Measurements from ENCODE around the gene TEAD1.

The TEAD1 gene

GRCh38 chr11:12964650-12965049, 290.4 kb downstream of the TEAD1 start:
- DNase-seq = no peak

GRCh38 chr11:12966002-12966401, 291.8 kb downstream of the TEAD1 start:
- DNase-seq = no peak

GRCh38 chr11:12968101-12968500, 293.9 kb downstream of the TEAD1 start:
- DNase-seq = no peak

GRCh38 chr11:12968826-12969225, 294.6 kb downstream of the TEAD1 start:
- DNase-seq = no peak

- no peak for DNase-seq
These were observed 297.7 kb downstream of the TEAD1 start for GRCh38 chr11:12971955-12972354.

GRCh38 chr11:12973528-12974181, 299.4 kb downstream of the TEAD1 start:
- no peak for DNase-seq

- DNase-seq = no peak
These were observed 301.0 kb downstream of the TEAD1 start for GRCh38 chr11:12975195-12975594.

GRCh38 chr11:12979928-12980689, 305.9 kb downstream of the TEAD1 start:
- no peak for DNase-seq

- no peak for DNase-seq
These were observed 307.7 kb downstream of the TEAD1 start for GRCh38 chr11:12981676-12982522.

- no peak for DNase-seq
These were observed 309.1 kb downstream of the TEAD1 start for GRCh38 chr11:12983336-12983735.

- DNase-seq = no peak
These were observed 312.1 kb downstream of the TEAD1 start for GRCh38 chr11:12986194-12986898.

- DNase-seq = no peak
These were observed 315.4 kb downstream of the TEAD1 start for GRCh38 chr11:12989428-12990161.

- no peak for DNase-seq
These were observed 315.9 kb downstream of the TEAD1 start for GRCh38 chr11:12990162-12990480.

- DNase-seq = no peak
These were observed 317.2 kb downstream of the TEAD1 start for GRCh38 chr11:12991426-12991825.

GRCh38 chr11:12993626-12994025, 319.4 kb downstream of the TEAD1 start:
- DNase-seq = no peak
